Activated T-helper 1 cell treated with Interleukin-2 at 50 U/mL for 16 hours (primary cell): ENCODE measurements around the gene FBXO17.
"Not testable (repeated sequence)": the region's sequence is repeated elsewhere in the genome, so short reads cannot be mapped to it uniquely, and the experiment has no call there.

Experiments used
- DNase-seq: peaks from one replicate; pipeline ENCODE4 v3.0.0-alpha.2; 2020; ENCODE audit warnings: low read depth

Gene FBXO17

GRCh38 chr19:38980583-38981374, 5.2 kb upstream of the FBXO17 start:
- no peak for DNase-seq

GRCh38 chr19:38979812-38980211, 4.3 kb upstream of the FBXO17 start:
- no peak for DNase-seq

DNA sequence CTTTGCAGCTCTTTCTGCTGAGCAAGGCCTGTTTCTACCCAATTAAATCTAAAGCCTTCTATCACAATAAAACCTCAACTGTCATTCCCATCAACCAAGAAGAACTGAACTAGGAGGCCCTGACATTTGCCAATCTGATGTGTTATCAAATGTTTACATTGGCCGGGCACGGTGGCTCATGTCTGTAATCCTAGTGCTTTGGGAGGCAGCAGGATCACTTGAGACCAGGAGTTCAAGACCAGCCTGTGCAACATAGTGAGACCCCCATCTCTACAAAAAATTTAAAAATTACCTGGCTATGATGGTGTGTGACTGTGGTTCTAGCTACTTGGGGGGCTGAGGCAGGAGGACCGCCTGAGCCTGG, 2.8 kb upstream of the FBXO17 start:
- DNase-seq, result no peak

- no peak for DNase-seq
These were observed 2.1 kb upstream of the FBXO17 start for GRCh38 chr19:38977445-38978325.

DNA sequence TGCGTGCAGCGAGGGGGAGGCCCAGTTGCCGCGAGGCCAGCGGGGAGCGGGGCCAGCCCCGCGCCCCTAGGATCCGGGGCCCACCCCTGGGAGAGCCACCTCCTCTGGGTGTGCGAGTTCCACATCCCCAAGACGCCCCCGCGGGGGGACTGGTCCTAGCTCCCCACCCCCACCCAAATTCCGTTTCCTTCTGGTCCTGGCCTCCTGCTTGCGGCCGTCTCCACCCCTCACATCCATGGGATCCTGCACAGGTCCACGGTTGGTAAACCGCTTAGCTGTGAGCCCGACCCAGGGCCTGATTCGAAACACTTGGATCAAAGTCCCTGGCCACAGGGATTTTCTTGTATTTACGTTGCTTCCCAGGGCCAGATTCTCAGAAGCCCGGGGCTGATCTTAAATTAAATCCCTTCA, 324 bp upstream of the FBXO17 start:
- no peak for DNase-seq

DNA sequence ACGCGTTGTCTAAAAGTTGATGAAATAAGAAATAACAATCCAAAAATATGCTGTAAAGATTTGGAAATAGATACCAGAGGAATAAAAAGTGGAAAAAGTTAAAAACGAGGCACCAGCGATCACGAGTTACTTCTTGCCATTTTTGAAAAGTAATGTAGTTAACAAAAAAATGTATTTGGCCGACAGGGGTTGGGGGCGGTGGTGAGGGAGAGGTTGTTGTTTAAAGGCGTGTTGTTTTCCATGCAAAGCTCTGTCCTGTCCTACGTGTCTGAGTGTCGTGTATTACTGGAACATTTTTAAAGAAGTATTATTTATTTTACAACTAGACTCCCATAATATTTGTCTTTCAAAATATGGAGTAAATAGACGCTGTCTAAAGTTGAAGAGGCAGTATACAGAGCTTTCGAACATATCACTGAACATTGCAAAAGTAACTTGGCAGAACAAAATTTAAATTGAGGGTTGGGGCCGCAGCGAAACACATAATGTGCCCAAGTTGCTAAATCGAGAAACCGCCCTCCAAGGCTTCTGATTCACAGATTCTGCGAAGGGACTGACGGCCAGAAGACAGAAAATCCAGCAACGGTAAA, 823 bp downstream of the FBXO17 start:
- no peak for DNase-seq

- DNase-seq, result no peak
These were observed 3.9 kb downstream of the FBXO17 start for GRCh38 chr19:38971672-38972071.

DNA sequence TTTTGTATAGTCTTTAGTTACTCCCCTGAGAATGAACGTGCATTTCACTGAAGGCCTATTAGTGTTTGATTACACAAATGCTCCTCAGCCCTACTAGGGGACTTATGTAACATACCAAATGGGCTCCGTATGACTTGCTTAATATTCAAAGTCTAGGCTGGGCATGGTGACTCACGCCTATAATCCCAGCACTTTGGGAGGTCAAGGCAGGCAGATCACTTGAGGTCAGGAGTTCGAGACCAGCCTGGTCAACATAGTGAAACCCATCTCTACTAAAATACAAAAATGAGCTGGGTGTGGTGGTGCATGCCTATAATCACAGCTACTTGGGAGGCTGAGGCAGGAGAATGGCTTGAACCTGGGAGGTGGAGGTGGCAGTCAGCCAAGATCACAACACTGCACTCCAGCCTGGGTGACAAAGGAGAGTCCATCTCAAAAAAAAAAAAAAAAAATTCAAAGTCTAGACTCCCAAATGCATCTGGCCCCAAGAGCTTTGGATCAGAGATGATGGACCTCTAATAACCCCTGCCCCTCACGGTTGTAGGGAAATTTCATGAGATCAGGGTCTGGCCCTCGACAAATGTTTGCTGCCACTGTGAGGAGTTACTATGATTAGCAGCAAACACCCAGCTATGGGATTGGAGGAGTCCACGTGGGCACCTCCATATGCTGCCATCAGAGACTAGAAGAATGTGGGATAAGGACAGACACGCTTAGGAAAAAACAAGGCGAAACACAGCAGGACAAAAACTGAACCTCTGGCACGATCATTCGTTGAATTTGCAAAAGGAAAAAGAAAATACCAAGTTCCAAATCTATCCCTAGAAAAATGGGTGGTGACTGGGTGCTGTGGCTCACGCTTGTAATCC, 4.6 kb downstream of the FBXO17 start:
- DNase-seq, result no peak

GRCh38 chr19:38966149-38966548, 9.4 kb downstream of the FBXO17 start:
- DNase-seq, result not testable (repeated sequence)

DNA sequence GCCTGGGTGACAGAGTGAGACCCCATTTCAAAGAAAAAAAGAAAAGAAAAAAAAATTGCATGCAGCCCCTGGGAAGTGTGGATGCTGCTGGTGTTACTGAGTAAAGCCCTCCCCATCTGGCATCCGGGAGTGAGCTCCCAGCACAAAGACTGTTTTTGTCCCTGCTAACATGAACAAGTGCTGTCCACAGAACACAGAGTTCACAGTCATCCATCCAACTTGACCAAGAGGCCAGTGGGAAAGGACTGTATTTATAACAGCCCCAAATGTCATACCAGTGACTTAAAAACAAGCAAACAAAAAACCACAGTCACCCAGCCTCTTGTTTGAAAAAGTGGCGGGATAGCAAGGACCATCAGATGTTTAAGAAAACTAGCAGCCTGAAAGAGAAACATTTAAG, 10.8 kb downstream of the FBXO17 start:
- no peak for DNase-seq

DNA sequence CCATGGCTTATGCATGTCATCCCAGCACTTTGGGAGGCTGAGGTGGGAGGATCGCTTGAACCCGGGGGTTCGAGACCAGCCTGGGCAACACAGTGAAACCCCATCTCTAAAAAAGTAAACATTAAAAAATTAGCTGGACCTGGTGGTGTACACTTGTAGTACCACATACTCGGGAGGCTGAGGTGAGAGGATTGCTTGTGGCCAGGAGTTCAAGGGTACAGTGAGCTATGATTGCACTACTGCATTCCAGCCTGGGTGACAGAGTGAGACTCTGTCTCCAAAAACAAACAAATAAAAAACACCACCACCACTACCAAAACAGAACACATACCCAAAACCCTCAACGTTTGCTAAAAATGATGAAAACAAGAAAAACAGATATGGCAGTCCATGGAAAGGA, 15.9 kb downstream of the FBXO17 start:
- DNase-seq, result no peak

DNA sequence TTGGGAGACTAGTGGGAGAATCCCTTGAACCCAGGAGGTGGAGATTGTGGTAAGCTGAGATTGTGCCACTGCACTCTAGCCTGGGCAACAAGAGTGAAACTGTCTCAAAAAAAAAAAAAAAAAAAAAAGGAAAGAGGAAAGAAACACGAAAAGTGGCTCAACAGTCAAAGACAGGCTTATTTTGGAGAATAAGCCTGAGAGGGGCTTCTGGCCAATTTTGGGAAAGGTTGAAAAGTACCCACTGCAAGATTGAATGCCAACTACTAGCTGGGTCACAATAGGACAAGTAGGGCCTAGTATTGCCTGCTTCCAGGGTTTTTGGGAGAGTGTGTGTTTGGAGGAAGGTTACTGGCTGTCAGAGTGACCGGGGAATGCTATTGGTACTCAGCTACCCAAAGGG, 17.2 kb downstream of the FBXO17 start:
- no peak for DNase-seq

GRCh38 chr19:38956264-38956663, 19.3 kb downstream of the FBXO17 start:
- DNase-seq, result no peak

GRCh38 chr19:38953677-38954076, 21.9 kb downstream of the FBXO17 start:
- no peak for DNase-seq

DNA sequence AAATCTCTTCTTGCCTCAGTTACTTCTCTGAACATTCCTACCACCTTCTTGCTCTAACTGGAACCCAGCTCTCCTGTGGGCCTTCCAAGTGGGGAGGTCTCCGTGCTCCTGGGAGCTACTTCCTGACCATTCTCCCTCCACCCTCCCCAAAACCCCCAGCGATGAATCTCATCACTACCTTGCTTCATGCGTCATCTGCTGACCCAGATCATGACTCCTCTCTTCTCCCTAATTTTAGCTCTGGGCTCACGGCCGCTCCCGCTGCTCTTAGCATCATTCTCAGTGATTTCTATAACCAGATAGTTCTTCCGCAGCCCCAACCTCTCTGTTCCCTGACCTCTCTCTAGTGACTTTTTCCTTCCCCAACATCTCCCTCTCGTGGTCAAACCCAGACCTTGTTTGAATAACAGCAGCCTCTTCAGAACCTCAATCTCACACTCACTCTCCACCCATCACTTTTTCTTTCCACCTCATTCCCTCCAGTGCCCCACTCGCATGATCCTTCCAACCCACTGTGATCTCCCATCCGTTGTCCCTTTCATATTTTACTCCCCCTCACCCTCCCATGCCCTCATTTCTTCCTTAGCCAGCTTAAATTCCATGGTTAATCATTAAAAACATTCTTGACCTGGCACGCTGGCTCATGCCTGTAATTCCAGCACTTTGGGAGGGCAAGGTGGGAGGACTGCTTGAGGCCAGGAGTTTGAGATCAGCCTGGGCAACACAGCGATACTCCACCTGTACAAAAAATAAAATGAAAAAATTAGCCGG, 23.0 kb downstream of the FBXO17 start:
- no peak for DNase-seq

GRCh38 chr19:38951187-38951586, 24.4 kb downstream of the FBXO17 start:
- no peak for DNase-seq

- peak; percentile 58 for DNase-seq
These were observed 25.8 kb downstream of the FBXO17 start for GRCh38 chr19:38949580-38950367.

DNA sequence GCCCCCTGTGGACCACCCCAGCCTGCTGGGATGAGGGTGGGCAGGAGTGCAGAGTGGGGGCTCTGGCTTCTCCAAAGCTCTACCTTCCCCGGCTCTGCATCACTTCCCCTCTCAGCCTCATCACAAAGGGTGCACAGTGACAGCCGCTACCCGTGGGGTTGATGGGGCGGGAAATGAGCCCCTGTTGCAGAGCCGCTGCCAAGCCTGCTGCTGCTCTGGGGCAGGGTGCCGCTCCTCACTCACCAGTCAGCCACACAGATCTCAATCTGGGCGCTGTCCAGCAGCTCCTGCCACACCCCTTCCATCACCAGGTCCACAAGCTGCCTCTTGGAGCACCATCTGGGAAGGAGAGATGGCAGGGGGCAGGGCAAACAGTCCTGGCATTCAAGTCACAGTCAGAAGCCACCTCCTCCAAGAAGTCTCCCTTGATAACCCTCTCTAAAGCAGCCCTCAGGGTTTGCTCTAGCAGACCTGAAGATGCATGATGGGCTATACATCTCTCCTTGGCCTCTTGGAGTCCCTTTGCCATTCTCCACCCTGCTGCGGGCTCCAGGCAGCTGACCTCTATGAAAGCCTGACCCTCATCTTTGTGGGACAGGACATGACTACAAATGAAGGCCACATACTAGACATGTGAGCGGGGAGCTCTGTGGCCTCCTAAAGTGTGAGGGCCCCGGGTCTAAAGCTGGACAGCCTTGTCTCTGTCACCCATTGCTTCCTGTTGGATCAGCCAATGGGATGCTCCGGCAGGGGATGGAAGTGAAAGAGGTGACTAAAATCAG, 29.1 kb downstream of the FBXO17 start:
- no peak for DNase-seq

GRCh38 chr19:38945562-38946228, 29.8 kb downstream of the FBXO17 start:
- no peak for DNase-seq
